WI38 (cell line): ENCODE data around the gene ENO3.
A peak's percentile ranks its signal among the peaks of the same experiment; 100 is the strongest.

Experiments
- H3K4me3 ChIP-seq: 2 replicates; pipeline ENCODE4 v1.5.1; 2011; ENCODE audit warnings: low read depth, mild to moderate bottlenecking, control low read depth, low read length
- TF ChIP-seq, protein P1 (sequence below): IDR thresholded peaks from 2 replicates; pipeline ENCODE4 v1.5.1; 2012; ENCODE audit warnings: low read depth, mild to moderate bottlenecking, control low read depth, low read length

Gene ENO3

DNA sequence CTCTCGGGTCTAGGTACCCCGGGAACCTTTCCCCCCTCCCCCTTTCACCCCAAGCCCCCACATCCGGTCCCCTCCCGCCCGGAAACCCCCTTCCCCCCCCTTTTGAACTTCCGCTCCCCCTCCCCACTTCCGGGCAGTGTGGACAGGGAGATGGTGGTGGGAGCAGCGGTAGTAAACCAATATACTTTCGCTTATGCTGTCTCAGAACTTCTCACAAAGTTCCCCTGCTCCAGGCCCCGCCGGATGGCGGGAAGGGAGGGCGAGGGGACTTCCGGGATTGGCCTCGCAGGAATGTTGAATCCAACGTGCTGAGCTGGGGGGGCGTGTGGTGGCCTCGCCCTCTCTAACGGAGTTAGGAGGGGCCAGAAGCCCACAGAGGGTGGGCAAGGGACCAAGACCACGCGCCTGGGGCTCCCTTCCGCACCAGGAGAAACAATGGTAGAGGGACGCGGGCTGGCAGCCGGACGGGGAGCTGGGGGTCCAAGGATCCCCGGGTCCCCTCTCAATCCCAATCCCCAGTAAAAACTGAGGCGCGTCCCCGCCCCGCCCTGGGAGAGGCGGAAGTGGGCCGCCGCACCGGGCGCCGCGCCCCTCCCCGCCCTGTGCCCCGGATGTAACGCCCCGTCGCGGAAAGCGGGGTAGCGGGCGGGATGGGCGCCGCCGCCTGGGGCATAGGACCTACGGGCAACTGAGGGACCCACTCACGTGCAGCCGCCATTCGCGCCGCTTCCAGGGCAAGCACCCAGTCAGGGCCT lies 3.3 kb upstream of the ENO3 start:
- TF ChIP-seq, protein P1, sequence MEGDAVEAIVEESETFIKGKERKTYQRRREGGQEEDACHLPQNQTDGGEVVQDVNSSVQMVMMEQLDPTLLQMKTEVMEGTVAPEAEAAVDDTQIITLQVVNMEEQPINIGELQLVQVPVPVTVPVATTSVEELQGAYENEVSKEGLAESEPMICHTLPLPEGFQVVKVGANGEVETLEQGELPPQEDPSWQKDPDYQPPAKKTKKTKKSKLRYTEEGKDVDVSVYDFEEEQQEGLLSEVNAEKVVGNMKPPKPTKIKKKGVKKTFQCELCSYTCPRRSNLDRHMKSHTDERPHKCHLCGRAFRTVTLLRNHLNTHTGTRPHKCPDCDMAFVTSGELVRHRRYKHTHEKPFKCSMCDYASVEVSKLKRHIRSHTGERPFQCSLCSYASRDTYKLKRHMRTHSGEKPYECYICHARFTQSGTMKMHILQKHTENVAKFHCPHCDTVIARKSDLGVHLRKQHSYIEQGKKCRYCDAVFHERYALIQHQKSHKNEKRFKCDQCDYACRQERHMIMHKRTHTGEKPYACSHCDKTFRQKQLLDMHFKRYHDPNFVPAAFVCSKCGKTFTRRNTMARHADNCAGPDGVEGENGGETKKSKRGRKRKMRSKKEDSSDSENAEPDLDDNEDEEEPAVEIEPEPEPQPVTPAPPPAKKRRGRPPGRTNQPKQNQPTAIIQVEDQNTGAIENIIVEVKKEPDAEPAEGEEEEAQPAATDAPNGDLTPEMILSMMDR, result no peak
- H3K4me3 ChIP-seq, result peak overlapping the region; percentile 93

DNA sequence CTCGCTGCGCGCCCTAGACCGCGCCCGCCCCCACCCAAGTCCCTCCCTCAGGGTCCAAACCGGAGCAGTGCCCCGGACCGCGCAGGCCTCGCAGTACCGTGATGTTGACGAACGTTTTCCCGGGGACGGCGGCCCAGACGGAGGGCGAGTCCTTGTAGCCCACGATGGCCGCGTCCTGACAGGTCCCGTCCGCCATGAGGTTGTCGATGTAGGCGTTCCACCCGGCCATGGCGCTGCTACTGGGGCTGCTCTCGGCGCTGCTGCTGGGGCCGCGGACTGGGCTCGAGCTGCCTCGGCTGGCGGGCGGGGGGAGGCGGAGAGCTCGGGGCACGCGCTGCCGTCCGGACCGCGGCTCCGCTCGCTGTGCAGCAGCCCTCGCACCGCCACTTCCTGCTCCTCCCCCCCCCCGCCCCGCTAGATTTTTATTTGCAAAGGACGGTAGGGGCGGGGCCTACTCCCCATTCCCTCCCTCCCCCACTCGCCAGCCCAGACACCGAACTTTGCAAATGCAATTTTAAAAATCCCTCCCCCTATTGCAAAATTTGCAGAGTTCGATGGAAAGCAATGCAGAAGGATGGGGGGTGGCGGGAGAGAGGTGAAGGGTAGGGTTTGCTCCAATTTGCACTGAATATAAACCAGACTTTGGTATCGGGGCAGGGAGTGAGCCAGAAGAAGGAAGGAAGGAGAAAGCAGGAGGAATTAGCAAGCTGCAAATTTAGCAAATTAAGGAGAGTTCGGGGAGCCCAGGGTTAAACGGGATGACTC lies 2.6 kb upstream of the ENO3 start, which contains the start of gene PFN1:
Gene PFN1 (minus strand): TSS at position 365 of the 765 bp plus-strand sequence. CDS start 136 bp downstream, at position 229.
- TF ChIP-seq, protein P1, result no peak

DNA sequence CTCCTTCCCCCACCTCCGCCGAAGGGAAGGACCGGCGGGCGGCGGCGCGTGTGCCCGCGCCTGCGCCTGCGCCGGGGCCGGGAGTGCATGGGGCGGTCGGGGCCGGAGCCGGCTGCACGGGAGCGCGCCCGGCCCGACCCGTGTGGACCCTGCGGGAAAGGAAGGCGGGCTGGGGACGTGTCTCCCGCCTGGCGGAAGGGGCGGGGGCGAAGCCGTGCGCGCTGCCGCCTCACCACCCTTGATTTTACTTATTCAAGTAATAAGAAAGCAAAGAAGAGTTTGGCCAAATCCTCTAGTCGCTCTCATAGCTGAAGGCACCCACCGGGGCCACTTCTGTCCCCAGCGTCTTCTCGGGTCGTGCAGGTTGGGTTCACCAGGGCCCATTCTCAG lies 2.0 kb upstream of the ENO3 start:
- TF ChIP-seq, protein P1, result no peak
- H3K4me3 ChIP-seq, result peak overlapping the region; percentile 93

More for the DNA sequence above, 2.6 kb upstream of the ENO3 start, which contains the start of gene PFN1:
- peak within 1 kb of the TSS; percentile 93 for H3K4me3 ChIP-seq

DNA sequence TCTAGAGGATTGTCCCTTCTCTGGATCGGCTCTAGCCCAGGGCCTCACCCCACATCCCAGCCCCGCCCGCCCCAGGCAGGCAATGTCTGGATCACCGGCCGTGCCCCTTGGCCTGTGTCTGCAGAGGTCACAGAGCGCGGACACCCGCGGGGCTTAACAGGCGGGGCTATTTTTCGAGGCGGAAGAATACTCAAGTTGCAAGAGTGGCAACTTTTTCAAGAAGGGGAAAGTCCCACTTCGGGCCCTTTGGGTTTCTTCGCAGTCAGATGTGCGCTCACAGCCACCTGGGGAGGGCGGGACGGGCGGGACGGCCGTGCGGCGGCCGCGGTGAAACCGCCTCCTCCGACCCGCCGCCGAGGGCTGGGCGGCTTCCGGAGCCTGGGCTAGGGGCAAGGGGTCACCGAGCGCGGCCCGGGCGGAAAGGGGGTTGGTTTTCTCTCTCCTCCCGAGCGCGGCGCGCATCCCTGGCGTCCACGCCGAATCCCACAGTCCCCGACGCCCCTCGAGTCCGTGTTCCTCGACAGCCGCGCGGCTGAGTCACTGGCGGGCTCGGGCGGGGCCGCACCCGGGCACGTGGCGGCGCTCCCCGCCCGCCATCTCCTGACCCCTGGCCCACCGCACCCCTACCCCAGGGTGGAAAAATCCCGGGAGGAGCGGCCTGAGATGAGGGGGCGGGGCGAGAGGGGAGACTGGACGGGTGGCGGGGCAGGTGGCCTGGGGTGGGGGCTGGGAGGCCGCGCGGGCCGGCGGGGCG lies 1.4 kb upstream of the ENO3 start:
- H3K4me3 ChIP-seq, result peak overlapping the region; percentile 93
- TF ChIP-seq, protein P1, result no peak

DNA sequence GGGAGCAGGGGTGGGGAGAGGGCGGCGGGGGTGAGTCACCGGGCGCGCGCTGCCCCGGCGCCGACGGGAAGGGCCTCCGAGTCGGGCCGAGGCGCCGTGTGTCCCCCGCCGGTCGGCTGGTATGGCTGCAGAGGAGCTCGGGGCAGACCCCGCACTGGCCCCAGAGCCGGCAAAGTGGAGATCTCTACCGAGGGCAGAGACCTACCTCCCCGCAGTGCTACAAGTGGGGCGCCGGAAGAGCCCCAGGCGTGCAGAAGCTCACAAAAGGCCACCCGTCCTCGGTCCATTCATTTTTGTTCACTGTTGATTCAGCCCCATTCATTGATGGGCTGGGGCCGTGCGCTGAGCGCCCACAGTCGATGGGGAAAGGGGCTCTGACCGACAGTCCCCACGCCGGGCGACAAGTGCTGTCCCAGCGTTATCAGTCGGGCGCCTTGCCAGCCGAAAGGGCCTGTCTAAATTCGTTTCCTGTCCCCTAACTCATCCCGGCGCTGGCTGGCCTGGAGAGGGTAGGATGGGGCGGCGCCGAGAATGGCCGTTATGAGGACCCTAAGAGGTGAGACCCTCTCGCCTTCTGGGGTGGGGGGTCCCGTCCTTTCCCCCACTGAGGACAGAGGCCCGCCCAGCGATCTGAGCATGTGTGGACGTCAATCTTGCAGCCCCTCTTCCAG lies 709 bp upstream of the ENO3 start:
- TF ChIP-seq, protein P1, result no peak
- peak overlapping the region; percentile 41 for H3K4me3 ChIP-seq

DNA sequence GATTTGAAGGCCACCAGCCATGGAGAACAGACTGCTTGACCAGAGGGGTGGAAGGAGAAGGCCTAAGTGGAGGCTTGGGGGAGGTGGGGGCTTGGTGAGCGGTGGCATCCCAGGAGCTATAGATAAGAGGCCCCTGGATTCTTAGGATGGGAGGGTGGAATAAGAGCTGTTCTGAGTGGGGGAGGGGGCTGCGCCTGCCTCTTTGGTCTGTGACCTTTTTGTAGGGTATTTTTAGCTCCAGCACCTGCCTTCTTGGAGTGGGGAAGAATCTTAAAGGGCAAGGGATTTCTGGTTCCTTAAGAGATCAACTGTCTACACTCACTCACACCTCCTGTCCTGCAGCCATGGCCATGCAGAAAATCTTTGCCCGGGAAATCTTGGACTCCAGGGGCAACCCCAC lies 567 bp downstream of the ENO3 start:
- TF ChIP-seq, protein P1, result no peak

More for the DNA sequence above, 567 bp downstream of the ENO3 start:
- no peak overlapping the region for H3K4me3 ChIP-seq
